Mammary epithelial cell (primary cell): ENCODE results near the gene RBM42.

Source experiments
- CTCF ChIP-seq, 2 donors: IDR thresholded peaks in 1 of 2; conservative IDR thresholded peaks in 1 of 2; 2 replicates each; pipeline ENCODE4 v1.5.1; 2011 to 2012; ENCODE audit warnings: inconsistent platforms in 2 of 2, low read length in 2 of 2, mild to moderate bottlenecking in 2 of 2, control low read depth in 1 of 2, low read depth in 1 of 2; ENCODE audit not compliant: insufficient read depth in 1 of 2; ENCODE audit errors: extremely low read depth in 1 of 2
- EZH2 ChIP-seq: IDR thresholded peaks from 2 replicates; pipeline ENCODE4 v1.6.1; 2012; ENCODE audit warnings: low read length, inconsistent platforms, borderline replicate concordance

DNA sequence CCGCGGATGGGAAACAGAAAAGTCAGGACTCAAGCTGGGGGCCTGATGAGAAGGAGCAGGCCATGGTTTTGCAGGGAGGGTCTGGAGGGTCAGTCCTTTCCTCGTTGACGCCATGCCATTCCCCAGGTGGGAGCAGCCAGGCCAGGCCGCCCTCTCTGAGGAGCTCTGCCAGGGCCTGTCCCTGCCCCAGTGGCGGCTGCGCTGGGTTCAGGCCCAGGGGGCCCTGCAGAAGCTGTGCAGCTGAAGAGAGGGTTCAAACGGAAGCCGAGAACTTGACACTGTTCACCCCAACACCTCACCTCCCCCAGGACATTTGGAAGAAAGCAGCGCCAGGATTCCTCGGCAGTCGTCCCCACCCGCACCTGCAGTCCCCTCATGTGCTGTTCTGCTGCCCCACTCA lies 6.1 kb upstream of the RBM42 start:
- TF ChIP-seq CTCF (conservative IDR thresholded peaks at IDR 0.05 in 1 of 2, IDR thresholded peaks at IDR 0.05 in 1 of 2; ENCODE audit: extremely low read depth in 1 of 2, insufficient read depth in 1 of 2, low read depth in 1 of 2, low read length in 2 of 2) (no peak), EZH2 (no peak)
